WTC11 (cell line): ENCODE data around the gene LAMC2. TPM values are rescaled to one million over a fixed set of nuclear protein-coding genes. Genes with fewer than 3 reads are reported as not detected.

Experiments used
- ATAC-seq: fragments of 200-7000 bp; cut with Tn5 transposase; 2 replicates; pipeline ENCODE4 v1.10.0; 2021; ENCODE audit warnings: mild to moderate bottlenecking, moderate library complexity
- CTCF ChIA-PET: fragments of 300-600 bp; sonication (Branson Sonifier 250); formaldehyde crosslinking; loops from one replicate; lab custom pipeline; 2021; ENCODE audit warnings: antibody characterized with exemption; lab: Charles Lee
- POLR2A ChIA-PET: fragments of 350-600 bp; sonication (Branson Sonifier 250); formaldehyde crosslinking; loops from one replicate; lab custom pipeline; 2021; ENCODE audit warnings: antibody characterized with exemption; lab: Charles Lee
- DNase-seq: peaks from one replicate; pipeline ENCODE4 v3.0.0; 2021; ENCODE audit warnings: low spot score
- H3K27ac Mint-ChIP-seq: 2 replicates; pipeline ENCODE4 v1.8.0; 2021; ENCODE audit warnings: mixed read lengths
- H3K27me3 Mint-ChIP-seq: 2 replicates; pipeline ENCODE4 v1.8.0; 2021; ENCODE audit warnings: low read depth, mild to moderate bottlenecking, moderate library complexity, mixed read lengths
- H3K36me3 Mint-ChIP-seq: 2 replicates; pipeline ENCODE4 v1.8.0; 2021; ENCODE audit warnings: mixed read lengths
- H3K4me1 Mint-ChIP-seq: 2 replicates; pipeline ENCODE4 v1.8.0; 2022; ENCODE audit warnings: mixed read lengths
- H3K4me3 Mint-ChIP-seq: 2 replicates; pipeline ENCODE4 v1.8.0; 2021; ENCODE audit warnings: mild to moderate bottlenecking, moderate library complexity, mixed read lengths
- H3K9me3 Mint-ChIP-seq: 2 replicates; pipeline ENCODE4 v1.8.0; 2021; ENCODE audit warnings: mixed read lengths
- ATF1 ChIP-seq: sonication (generic); formaldehyde crosslinking; IDR thresholded peaks from 2 replicates; pipeline ENCODE4 v1.8.1; 2023; ENCODE audit warnings: mild to moderate bottlenecking, moderate library complexity, missing genetic modification reagents
- ELF4 ChIP-seq: sonication (generic); formaldehyde crosslinking; IDR thresholded peaks from 2 replicates; pipeline ENCODE4 v1.8.1; 2022; ENCODE audit warnings: low read depth, mild to moderate bottlenecking, moderate library complexity, missing genetic modification reagents
- ESRRA ChIP-seq: sonication (generic); formaldehyde crosslinking; IDR thresholded peaks from 2 replicates; pipeline ENCODE4 v1.8.1; 2022; ENCODE audit warnings: mild to moderate bottlenecking, missing genetic modification reagents, borderline replicate concordance
- NR3C1 ChIP-seq: sonication (generic); formaldehyde crosslinking; conservative IDR thresholded peaks from 2 replicates; pipeline ENCODE4 v1.8.1; 2023; ENCODE audit warnings: low read depth, mild to moderate bottlenecking, missing genetic modification reagents
- SMAD4 ChIP-seq: sonication (generic); formaldehyde crosslinking; IDR thresholded peaks from 2 replicates; pipeline ENCODE4 v1.8.0; 2022; ENCODE audit warnings: mild to moderate bottlenecking, missing genetic modification reagents
- SOX15 ChIP-seq: fragments of 250-450 bp; sonication (Bioruptor Pico); IDR thresholded peaks from 2 replicates; pipeline ENCODE4 v1.9.0; 2021; ENCODE audit warnings: mild to moderate bottlenecking
- TCF7 ChIP-seq: sonication (generic); formaldehyde crosslinking; IDR thresholded peaks from 2 replicates; pipeline ENCODE4 v1.8.0; 2022; ENCODE audit warnings: mild to moderate bottlenecking, low read depth, missing genetic modification reagents, moderate library complexity
- ZNF671 ChIP-seq: fragments of 250-450 bp; sonication (Bioruptor Pico); IDR thresholded peaks from 2 replicates; pipeline ENCODE4 v1.8.0; 2021; ENCODE audit warnings: mild to moderate bottlenecking
- total RNA-seq: library from RNA; stranded (reverse); gene quantifications from 3 replicates; pipeline ENCODE4 v1.2.3, GENCODE V29; 2021
- TF ChIP-seq, protein P1 (sequence below): sonication (generic); formaldehyde crosslinking; IDR thresholded peaks from 2 replicates; pipeline ENCODE4 v1.8.1; 2023; ENCODE audit warnings: mild to moderate bottlenecking, missing genetic modification reagents, moderate library complexity
- TF ChIP-seq, protein P2 (sequence below): sonication (generic); formaldehyde crosslinking; IDR thresholded peaks from 2 replicates; pipeline ENCODE4 v1.8.1; 2023; ENCODE audit warnings: mild to moderate bottlenecking, missing genetic modification reagents, moderate library complexity
- TF ChIP-seq, protein P3 (sequence below): fragments of 250-450 bp; sonication (Bioruptor Pico); IDR thresholded peaks from 2 replicates; pipeline ENCODE4 v1.9.0; 2021; ENCODE audit warnings: moderate library complexity, mild to moderate bottlenecking, inconsistent platforms, borderline replicate concordance
- TF ChIP-seq, protein P4 (sequence below): sonication (generic); formaldehyde crosslinking; IDR thresholded peaks from 2 replicates; pipeline ENCODE4 v1.8.0; 2022; ENCODE audit warnings: mild to moderate bottlenecking, missing genetic modification reagents
- TF ChIP-seq, protein P5 (sequence below): fragments of 200-600 bp; IDR thresholded peaks from 2 replicates; pipeline ENCODE4 v1.8.0; 2022; ENCODE audit warnings: antibody characterized with exemption
- TF ChIP-seq, protein P6 (sequence below): sonication (generic); formaldehyde crosslinking; IDR thresholded peaks from 2 replicates; pipeline ENCODE4 v1.8.0; 2023; ENCODE audit warnings: missing genetic modification reagents
- TF ChIP-seq, protein P7 (sequence below): sonication (generic); formaldehyde crosslinking; IDR thresholded peaks from 2 replicates; pipeline ENCODE4 v1.8.1; 2022; ENCODE audit warnings: missing genetic modification reagents, borderline replicate concordance
- TF ChIP-seq, protein P8 (sequence below): fragments of 250-450 bp; sonication (Bioruptor Pico); IDR thresholded peaks from 2 replicates; pipeline ENCODE4 v1.9.0; 2021; ENCODE audit warnings: mild to moderate bottlenecking
- TF ChIP-seq, protein P9 (sequence below): fragments of 250-450 bp; sonication (Bioruptor Pico); IDR thresholded peaks from 2 replicates; pipeline ENCODE4 v1.9.0; 2021; ENCODE audit warnings: mild to moderate bottlenecking, borderline replicate concordance
- TF ChIP-seq, protein P10 (sequence below): fragments of 250-450 bp; sonication (Bioruptor Pico); IDR thresholded peaks from 2 replicates; pipeline ENCODE4 v1.8.0; 2021; ENCODE audit warnings: mild to moderate bottlenecking

Gene LAMC2
- total RNA-seq, 1 experiment from 2014 or later: 7.9 TPM

DNA sequence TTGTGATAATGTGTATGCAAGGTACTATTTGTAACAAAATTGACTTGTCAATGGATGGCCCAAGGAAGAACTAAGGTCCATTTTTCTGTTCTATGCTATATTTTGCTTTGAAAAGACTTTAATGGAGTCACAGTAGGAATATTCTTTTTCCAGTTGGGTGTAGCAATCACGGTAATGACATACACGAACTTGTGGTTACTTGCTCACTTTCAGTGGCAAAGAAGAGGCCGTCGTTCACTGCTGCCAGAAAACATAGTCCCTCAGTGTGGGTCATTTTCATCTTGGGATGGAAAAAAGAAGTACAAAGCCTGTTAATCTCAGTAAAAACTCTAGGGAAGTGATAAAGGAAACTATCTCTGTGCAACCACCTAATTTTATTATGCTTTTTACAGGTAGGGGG is 47.8 kb upstream of the LAMC2 start (continued):
- TF ChIP-seq, protein P1, sequence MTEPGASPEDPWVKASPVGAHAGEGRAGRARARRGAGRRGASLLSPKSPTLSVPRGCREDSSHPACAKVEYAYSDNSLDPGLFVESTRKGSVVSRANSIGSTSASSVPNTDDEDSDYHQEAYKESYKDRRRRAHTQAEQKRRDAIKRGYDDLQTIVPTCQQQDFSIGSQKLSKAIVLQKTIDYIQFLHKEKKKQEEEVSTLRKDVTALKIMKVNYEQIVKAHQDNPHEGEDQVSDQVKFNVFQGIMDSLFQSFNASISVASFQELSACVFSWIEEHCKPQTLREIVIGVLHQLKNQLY (CRISPR knock-in tag): no peak

DNA sequence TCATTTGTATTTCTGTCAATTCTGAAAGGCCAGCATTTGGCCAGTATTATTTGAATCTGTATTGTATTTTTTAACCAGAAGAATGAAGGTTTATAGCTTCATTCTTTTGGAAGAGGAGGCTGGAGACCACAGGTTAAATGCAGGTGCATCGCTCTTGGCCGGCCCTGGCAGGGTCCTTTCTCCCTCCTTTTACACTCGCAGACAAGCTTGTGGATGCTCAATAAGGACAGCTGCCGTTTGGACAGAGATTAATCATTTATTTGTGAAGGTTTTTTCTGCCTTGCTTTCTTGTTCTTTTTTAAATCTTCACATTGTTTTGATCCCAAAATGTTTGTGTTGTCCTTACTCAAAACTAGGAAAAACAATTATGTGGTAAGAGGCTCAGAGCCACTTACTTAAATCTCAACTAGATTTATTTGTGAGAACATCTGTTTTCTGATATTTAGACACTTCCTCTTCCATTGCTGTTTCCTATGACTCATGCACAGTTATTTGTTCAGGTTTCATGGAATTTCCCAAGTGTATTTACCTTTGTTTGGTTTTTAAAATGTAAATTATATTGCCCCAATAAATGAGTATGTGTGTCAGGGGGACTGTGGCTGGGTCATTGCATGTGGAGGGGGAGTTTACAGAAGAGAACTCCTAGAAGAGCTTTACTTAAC is 46.7 kb upstream of the LAMC2 start:
- no peak for DNase-seq
- H3K27ac Mint-ChIP-seq: no peak overlapping the region

More for the DNA sequence above, 46.7 kb upstream of the LAMC2 start:
- H3K27me3 Mint-ChIP-seq: no peaks in the 10 kb centered on the region
- CTCF ChIA-PET: no interaction called here
- TF ChIP-seq, protein P2, sequence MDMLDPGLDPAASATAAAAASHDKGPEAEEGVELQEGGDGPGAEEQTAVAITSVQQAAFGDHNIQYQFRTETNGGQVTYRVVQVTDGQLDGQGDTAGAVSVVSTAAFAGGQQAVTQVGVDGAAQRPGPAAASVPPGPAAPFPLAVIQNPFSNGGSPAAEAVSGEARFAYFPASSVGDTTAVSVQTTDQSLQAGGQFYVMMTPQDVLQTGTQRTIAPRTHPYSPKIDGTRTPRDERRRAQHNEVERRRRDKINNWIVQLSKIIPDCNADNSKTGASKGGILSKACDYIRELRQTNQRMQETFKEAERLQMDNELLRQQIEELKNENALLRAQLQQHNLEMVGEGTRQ (CRISPR knock-in tag): no peak
- TF ChIP-seq ELF4 (CRISPR knock-in tag) (no peak), ESRRA (CRISPR knock-in tag) (no peak), SMAD4 (CRISPR knock-in tag) (no peak), NR3C1 (CRISPR knock-in tag) (no peak), TCF7 (no peak), ZNF671 (no peak), SOX15 (CRISPR knock-in tag) (no peak), ATF1 (CRISPR knock-in tag) (no peak)
- TF ChIP-seq, protein P3, sequence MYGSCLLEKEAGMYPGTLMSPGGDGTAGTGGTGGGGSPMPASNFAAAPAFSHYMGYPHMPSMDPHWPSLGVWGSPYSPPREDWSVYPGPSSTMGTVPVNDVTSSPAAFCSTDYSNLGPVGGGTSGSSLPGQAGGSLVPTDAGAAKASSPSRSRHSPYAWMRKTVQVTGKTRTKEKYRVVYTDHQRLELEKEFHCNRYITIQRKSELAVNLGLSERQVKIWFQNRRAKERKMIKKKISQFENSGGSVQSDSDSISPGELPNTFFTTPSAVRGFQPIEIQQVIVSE (CRISPR knock-in tag): no peak
- TF ChIP-seq, protein P4, sequence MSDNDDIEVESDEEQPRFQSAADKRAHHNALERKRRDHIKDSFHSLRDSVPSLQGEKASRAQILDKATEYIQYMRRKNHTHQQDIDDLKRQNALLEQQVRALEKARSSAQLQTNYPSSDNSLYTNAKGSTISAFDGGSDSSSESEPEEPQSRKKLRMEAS: no peak
- TF ChIP-seq, protein P5, sequence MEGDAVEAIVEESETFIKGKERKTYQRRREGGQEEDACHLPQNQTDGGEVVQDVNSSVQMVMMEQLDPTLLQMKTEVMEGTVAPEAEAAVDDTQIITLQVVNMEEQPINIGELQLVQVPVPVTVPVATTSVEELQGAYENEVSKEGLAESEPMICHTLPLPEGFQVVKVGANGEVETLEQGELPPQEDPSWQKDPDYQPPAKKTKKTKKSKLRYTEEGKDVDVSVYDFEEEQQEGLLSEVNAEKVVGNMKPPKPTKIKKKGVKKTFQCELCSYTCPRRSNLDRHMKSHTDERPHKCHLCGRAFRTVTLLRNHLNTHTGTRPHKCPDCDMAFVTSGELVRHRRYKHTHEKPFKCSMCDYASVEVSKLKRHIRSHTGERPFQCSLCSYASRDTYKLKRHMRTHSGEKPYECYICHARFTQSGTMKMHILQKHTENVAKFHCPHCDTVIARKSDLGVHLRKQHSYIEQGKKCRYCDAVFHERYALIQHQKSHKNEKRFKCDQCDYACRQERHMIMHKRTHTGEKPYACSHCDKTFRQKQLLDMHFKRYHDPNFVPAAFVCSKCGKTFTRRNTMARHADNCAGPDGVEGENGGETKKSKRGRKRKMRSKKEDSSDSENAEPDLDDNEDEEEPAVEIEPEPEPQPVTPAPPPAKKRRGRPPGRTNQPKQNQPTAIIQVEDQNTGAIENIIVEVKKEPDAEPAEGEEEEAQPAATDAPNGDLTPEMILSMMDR: no peak
- TF ChIP-seq, protein P6, sequence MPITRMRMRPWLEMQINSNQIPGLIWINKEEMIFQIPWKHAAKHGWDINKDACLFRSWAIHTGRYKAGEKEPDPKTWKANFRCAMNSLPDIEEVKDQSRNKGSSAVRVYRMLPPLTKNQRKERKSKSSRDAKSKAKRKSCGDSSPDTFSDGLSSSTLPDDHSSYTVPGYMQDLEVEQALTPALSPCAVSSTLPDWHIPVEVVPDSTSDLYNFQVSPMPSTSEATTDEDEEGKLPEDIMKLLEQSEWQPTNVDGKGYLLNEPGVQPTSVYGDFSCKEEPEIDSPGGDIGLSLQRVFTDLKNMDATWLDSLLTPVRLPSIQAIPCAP (CRISPR knock-in tag): no peak
- TF ChIP-seq, protein P7, sequence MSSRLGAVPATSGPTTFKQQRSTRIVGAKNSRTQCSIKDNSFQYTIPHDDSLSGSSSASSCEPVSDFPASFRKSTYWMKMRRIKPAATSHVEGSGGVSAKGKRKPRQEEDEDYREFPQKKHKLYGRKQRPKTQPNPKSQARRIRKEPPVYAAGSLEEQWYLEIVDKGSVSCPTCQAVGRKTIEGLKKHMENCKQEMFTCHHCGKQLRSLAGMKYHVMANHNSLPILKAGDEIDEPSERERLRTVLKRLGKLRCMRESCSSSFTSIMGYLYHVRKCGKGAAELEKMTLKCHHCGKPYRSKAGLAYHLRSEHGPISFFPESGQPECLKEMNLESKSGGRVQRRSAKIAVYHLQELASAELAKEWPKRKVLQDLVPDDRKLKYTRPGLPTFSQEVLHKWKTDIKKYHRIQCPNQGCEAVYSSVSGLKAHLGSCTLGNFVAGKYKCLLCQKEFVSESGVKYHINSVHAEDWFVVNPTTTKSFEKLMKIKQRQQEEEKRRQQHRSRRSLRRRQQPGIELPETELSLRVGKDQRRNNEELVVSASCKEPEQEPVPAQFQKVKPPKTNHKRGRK (CRISPR knock-in tag): no peak
- TF ChIP-seq, protein P8, sequence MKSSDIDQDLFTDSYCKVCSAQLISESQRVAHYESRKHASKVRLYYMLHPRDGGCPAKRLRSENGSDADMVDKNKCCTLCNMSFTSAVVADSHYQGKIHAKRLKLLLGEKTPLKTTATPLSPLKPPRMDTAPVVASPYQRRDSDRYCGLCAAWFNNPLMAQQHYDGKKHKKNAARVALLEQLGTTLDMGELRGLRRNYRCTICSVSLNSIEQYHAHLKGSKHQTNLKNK: no peak
- TF ChIP-seq, protein P9, sequence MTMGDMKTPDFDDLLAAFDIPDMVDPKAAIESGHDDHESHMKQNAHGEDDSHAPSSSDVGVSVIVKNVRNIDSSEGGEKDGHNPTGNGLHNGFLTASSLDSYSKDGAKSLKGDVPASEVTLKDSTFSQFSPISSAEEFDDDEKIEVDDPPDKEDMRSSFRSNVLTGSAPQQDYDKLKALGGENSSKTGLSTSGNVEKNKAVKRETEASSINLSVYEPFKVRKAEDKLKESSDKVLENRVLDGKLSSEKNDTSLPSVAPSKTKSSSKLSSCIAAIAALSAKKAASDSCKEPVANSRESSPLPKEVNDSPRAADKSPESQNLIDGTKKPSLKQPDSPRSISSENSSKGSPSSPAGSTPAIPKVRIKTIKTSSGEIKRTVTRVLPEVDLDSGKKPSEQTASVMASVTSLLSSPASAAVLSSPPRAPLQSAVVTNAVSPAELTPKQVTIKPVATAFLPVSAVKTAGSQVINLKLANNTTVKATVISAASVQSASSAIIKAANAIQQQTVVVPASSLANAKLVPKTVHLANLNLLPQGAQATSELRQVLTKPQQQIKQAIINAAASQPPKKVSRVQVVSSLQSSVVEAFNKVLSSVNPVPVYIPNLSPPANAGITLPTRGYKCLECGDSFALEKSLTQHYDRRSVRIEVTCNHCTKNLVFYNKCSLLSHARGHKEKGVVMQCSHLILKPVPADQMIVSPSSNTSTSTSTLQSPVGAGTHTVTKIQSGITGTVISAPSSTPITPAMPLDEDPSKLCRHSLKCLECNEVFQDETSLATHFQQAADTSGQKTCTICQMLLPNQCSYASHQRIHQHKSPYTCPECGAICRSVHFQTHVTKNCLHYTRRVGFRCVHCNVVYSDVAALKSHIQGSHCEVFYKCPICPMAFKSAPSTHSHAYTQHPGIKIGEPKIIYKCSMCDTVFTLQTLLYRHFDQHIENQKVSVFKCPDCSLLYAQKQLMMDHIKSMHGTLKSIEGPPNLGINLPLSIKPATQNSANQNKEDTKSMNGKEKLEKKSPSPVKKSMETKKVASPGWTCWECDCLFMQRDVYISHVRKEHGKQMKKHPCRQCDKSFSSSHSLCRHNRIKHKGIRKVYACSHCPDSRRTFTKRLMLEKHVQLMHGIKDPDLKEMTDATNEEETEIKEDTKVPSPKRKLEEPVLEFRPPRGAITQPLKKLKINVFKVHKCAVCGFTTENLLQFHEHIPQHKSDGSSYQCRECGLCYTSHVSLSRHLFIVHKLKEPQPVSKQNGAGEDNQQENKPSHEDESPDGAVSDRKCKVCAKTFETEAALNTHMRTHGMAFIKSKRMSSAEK (CRISPR knock-in tag): no peak
- TF ChIP-seq, protein P10, sequence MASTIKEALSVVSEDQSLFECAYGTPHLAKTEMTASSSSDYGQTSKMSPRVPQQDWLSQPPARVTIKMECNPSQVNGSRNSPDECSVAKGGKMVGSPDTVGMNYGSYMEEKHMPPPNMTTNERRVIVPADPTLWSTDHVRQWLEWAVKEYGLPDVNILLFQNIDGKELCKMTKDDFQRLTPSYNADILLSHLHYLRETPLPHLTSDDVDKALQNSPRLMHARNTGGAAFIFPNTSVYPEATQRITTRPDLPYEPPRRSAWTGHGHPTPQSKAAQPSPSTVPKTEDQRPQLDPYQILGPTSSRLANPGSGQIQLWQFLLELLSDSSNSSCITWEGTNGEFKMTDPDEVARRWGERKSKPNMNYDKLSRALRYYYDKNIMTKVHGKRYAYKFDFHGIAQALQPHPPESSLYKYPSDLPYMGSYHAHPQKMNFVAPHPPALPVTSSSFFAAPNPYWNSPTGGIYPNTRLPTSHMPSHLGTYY (CRISPR knock-in tag): no peak
- H3K4me3 Mint-ChIP-seq: no peak overlapping the region
- no peaks in the 10 kb centered on the region for H3K4me1 Mint-ChIP-seq
- POLR2A ChIA-PET: interaction anchor here (0.6 kb wide), 1 partner anchor 241 kb away, joined by 3 read pairs; no protein-coding TSS in a partner anchor
- ATAC-seq: no peak
- no peaks in the 10 kb centered on the region for H3K9me3 Mint-ChIP-seq
- peaks cover 51% of the 10 kb centered on the region for H3K36me3 Mint-ChIP-seq
